ENCODE data around the gene ATP6V0C. TPM values are rescaled to one million over a fixed set of nuclear protein-coding genes. Genes with fewer than 3 reads are reported as not detected.

The ATP6V0C gene
- total and polyA plus RNA-seq, 4 donors, result 17.6 to 132 (median 60.6) TPM

DNA sequence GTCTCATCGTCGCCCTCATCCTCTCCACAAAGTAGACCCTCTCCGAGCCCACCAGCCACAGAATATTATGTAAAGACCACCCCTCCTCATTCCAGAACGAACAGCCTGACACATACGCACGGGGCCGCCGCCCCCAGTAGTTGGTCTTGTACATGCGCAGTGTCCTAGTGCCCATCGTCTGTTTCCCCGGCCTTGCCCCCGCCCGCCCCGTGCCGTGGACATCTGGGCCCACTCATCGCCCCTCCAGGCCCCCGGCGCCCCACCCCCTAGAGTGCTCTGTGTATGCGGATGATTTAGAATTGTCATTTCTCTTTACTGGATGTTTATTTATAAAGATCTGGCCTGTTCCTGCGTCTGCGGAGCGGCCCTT, 5.9 kb downstream of the ATP6V0C start:
- no peak overlapping the region for H3K9ac ChIP-seq (ENCODE audit: low read depth in 1 of 2, low read length in 2 of 2)
- no peak for DNase-seq (ENCODE audit: low spot score)
- H3K36me3 ChIP-seq (ENCODE audit: control insufficient read depth in 4 of 4, insufficient read depth in 3 of 4, low read depth in 1 of 4, low read length in 3 of 4), result peaks cover 0 to 2% (median 2%) of the 10 kb centered on the region in 4 donors
- H3K9me3 ChIP-seq (ENCODE audit: control insufficient read depth in 4 of 4, low read length in 3 of 4), result no peaks in the 10 kb centered on the region
- TF ChIP-seq HNF4G (IDR thresholded peaks at IDR 0.05) (no peak), NR2F2 (IDR thresholded peaks at IDR 0.05) (no peak), SP1 (IDR thresholded peaks at IDR 0.05) (no peak), FOXA1 (IDR thresholded peaks at IDR 0.05) (no peak), EGR1 (IDR thresholded peaks at IDR 0.05; ENCODE audit: low read depth in 2 of 2) (no peak), TAF1 (conservative IDR thresholded peaks at IDR 0.05) (no peak), GABPA (IDR thresholded peaks at IDR 0.05 in 1 of 2, conservative IDR thresholded peaks at IDR 0.05 in 1 of 2) (no peak), RAD21 (IDR thresholded peaks at IDR 0.05) (no peak), JUND (IDR thresholded peaks at IDR 0.05) (no peak), RXRA (IDR thresholded peaks at IDR 0.05) (no peak), YY1 (IDR thresholded peaks at IDR 0.05) (no peak), FOXA2 (IDR thresholded peaks at IDR 0.05) (no peak), HNF4A (conservative IDR thresholded peaks at IDR 0.05) (no peak)
- TF ChIP-seq, protein P1, sequence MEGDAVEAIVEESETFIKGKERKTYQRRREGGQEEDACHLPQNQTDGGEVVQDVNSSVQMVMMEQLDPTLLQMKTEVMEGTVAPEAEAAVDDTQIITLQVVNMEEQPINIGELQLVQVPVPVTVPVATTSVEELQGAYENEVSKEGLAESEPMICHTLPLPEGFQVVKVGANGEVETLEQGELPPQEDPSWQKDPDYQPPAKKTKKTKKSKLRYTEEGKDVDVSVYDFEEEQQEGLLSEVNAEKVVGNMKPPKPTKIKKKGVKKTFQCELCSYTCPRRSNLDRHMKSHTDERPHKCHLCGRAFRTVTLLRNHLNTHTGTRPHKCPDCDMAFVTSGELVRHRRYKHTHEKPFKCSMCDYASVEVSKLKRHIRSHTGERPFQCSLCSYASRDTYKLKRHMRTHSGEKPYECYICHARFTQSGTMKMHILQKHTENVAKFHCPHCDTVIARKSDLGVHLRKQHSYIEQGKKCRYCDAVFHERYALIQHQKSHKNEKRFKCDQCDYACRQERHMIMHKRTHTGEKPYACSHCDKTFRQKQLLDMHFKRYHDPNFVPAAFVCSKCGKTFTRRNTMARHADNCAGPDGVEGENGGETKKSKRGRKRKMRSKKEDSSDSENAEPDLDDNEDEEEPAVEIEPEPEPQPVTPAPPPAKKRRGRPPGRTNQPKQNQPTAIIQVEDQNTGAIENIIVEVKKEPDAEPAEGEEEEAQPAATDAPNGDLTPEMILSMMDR (IDR thresholded peaks at IDR 0.05; ENCODE audit: low read depth, low read length, missing input control), result no peak
- TF ChIP-seq, protein P2, sequence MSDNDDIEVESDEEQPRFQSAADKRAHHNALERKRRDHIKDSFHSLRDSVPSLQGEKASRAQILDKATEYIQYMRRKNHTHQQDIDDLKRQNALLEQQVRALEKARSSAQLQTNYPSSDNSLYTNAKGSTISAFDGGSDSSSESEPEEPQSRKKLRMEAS (IDR thresholded peaks at IDR 0.05), result no peak
- TF ChIP-seq, protein P3, sequence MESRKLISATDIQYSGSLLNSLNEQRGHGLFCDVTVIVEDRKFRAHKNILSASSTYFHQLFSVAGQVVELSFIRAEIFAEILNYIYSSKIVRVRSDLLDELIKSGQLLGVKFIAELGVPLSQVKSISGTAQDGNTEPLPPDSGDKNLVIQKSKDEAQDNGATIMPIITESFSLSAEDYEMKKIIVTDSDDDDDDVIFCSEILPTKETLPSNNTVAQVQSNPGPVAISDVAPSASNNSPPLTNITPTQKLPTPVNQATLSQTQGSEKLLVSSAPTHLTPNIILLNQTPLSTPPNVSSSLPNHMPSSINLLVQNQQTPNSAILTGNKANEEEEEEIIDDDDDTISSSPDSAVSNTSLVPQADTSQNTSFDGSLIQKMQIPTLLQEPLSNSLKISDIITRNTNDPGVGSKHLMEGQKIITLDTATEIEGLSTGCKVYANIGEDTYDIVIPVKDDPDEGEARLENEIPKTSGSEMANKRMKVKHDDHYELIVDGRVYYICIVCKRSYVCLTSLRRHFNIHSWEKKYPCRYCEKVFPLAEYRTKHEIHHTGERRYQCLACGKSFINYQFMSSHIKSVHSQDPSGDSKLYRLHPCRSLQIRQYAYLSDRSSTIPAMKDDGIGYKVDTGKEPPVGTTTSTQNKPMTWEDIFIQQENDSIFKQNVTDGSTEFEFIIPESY (IDR thresholded peaks at IDR 0.05), result no peak
- TF ChIP-seq, protein P4, sequence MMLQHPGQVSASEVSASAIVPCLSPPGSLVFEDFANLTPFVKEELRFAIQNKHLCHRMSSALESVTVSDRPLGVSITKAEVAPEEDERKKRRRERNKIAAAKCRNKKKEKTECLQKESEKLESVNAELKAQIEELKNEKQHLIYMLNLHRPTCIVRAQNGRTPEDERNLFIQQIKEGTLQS (IDR thresholded peaks at IDR 0.05), result no peak
- TF ChIP-seq, protein P5, sequence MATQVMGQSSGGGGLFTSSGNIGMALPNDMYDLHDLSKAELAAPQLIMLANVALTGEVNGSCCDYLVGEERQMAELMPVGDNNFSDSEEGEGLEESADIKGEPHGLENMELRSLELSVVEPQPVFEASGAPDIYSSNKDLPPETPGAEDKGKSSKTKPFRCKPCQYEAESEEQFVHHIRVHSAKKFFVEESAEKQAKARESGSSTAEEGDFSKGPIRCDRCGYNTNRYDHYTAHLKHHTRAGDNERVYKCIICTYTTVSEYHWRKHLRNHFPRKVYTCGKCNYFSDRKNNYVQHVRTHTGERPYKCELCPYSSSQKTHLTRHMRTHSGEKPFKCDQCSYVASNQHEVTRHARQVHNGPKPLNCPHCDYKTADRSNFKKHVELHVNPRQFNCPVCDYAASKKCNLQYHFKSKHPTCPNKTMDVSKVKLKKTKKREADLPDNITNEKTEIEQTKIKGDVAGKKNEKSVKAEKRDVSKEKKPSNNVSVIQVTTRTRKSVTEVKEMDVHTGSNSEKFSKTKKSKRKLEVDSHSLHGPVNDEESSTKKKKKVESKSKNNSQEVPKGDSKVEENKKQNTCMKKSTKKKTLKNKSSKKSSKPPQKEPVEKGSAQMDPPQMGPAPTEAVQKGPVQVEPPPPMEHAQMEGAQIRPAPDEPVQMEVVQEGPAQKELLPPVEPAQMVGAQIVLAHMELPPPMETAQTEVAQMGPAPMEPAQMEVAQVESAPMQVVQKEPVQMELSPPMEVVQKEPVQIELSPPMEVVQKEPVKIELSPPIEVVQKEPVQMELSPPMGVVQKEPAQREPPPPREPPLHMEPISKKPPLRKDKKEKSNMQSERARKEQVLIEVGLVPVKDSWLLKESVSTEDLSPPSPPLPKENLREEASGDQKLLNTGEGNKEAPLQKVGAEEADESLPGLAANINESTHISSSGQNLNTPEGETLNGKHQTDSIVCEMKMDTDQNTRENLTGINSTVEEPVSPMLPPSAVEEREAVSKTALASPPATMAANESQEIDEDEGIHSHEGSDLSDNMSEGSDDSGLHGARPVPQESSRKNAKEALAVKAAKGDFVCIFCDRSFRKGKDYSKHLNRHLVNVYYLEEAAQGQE (IDR thresholded peaks at IDR 0.05), result no peak
- peaks cover 29 to 81% (median 76%) of the 10 kb centered on the region in 4 donors for H3K4me1 ChIP-seq (ENCODE audit: control insufficient read depth in 4 of 4, insufficient read depth in 4 of 4, low read length in 3 of 4)
- peak overlapping the region in 1 of 3 donors; percentile 3 for H3K4me3 ChIP-seq (ENCODE audit: low read depth in 1 of 3, low read length in 3 of 3)
- peak overlapping the region; percentile 28 to 56 for H3K27ac ChIP-seq (ENCODE audit: low read depth in 1 of 2, low read length in 2 of 2)
- no peaks in the 10 kb centered on the region for H3K27me3 ChIP-seq (ENCODE audit: control insufficient read depth in 4 of 4, insufficient read depth in 4 of 4, low read length in 3 of 4)
- 64% methylated on average over 22 of the region's 22 CpGs for WGBS

All from liver (tissue), 9 donors.